Esophagus mucosa (tissue), 1 donor: Measurements from ENCODE around the gene POU4F2. TPM values are rescaled to one million over a fixed set of nuclear protein-coding genes. Genes with fewer than 3 reads are reported as not detected.

ENCODE experiments used
- ATAC-seq: fragments of 200-7000 bp; cut with Tn5 transposase; one replicate; pipeline ENCODE4 v1.9.1; 2020
- total RNA-seq: library from RNA; stranded (reverse); gene quantifications from one replicate; pipeline ENCODE4 v1.2.4, GENCODE V29; 2023
- donor health status: DM: yes; HTN: yes; CAD: no.

Gene POU4F2, protein sequence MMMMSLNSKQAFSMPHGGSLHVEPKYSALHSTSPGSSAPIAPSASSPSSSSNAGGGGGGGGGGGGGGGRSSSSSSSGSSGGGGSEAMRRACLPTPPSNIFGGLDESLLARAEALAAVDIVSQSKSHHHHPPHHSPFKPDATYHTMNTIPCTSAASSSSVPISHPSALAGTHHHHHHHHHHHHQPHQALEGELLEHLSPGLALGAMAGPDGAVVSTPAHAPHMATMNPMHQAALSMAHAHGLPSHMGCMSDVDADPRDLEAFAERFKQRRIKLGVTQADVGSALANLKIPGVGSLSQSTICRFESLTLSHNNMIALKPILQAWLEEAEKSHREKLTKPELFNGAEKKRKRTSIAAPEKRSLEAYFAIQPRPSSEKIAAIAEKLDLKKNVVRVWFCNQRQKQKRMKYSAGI
- total RNA-seq: not detected

DNA sequence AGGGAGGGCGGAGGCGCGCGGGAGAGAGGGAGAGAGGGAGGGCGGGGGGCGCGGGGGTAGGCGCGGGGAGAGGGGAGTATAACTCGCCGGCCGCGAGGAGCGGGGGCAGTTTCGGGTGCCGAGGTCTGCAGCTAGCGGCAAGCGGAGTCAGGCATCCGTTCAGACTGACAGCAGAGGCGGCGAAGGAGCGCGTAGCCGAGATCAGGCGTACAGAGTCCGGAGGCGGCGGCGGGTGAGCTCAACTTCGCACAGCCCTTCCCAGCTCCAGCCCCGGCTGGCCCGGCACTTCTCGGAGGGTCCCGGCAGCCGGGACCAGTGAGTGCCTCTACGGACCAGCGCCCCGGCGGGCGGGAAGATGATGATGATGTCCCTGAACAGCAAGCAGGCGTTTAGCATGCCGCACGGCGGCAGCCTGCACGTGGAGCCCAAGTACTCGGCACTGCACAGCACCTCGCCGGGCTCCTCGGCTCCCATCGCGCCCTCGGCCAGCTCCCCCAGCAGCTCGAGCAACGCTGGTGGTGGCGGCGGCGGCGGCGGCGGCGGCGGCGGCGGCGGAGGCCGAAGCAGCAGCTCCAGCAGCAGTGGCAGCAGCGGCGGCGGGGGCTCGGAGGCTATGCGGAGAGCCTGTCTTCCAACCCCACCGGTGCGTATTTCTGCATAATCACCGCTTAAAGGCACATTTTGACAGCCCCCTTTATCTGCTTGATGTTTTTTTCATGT lies at the start of gene POU4F2:
Gene POU4F2, plus strand, starts transcription at position 108 of the 720 bp plus-strand sequence. Its CDS starts 248 bp downstream, at position 356.
- no peak for ATAC-seq

GRCh38 chr4:146590801-146591200 lies 47.9 kb upstream of the POU4F2 start:
- no peak for ATAC-seq

DNA sequence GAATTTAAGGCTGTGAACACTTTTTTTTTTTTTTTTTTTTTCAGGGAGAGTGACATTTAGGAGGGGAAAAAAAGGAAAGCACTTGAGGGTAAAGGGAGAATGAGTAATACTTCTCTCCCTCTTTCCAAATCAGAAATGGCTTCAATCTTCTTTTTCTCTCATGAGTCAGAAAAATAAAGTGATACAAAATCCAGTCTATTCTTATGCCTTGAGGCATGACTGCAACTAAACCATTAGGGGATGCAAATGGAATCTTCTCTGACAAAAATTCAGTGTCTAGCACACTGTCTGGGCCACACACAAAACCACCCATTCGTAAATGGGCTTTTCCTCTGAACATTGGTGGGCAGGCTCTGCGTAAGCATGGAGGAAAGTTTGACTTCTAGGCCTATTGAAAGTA lies 46.7 kb upstream of the POU4F2 start:
- ATAC-seq: no peak

DNA sequence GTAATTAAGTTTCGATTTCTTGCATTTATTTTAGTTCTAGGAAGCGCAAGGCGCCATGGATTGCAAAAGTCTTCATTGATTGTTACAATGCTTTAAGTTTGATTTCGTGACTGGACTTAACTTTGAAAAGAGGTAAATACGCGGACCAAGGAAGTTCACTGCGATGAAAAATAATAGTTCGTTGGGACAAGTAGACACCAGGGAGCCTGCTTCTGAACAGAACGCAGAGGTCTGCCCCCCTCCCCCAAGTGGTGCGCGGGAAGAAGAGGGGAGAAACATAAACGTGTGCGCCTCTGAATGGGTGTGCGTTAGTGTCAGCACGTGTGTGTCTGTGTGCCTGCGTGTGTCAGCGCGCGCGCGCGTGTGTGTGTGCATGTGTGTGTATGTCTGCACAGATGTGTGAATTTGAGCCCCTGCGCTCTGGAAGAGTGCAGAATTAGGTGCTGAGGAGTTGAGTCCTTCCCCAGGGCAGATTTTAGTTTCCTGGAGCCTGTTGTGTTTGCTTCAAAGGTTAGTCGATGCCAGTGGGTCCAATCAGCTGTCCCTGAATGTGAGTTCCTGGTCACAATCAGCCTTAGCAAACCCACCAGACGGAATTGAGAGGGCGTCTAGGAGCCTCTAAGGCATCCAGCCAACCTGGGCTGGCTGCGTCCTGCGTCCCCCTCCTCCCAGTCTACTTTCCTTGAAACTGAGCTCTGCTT lies 5.8 kb upstream of the POU4F2 start:
- ATAC-seq: no peak

GRCh38 chr4:146633471-146633800 lies 5.3 kb upstream of the POU4F2 start:
- no peak for ATAC-seq

DNA sequence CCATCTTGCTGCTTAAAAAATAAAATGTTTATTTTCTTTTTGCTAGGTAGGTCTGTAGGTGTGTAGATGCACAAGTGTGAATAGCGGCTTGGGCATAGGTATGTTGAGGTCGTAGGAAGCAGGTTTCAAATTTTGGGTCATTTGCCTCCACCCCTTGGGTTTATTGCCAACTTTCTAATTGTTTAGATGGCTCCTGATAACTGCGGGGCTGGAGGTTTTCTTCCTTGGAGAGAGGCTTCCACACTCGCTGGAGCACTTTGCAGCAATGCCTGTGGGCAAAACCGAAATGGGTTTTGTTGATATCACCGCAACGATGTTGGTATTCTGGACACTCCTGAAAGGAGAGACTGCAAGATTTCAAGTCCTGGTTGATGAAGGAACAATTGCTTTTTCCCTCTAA lies 3.9 kb upstream of the POU4F2 start:
- ATAC-seq: no peak

- no peak for ATAC-seq
These were observed 916 bp upstream of the POU4F2 start for GRCh38 chr4:146637621-146638332.

- ATAC-seq: no peak
These were observed 334 bp upstream of the POU4F2 start for GRCh38 chr4:146638333-146638785.

- no peak for ATAC-seq
These were observed 826 bp downstream of the POU4F2 start for GRCh38 chr4:146639506-146639932.

- no peak for ATAC-seq
These were observed 1.4 kb downstream of the POU4F2 start for GRCh38 chr4:146640021-146640464.

DNA sequence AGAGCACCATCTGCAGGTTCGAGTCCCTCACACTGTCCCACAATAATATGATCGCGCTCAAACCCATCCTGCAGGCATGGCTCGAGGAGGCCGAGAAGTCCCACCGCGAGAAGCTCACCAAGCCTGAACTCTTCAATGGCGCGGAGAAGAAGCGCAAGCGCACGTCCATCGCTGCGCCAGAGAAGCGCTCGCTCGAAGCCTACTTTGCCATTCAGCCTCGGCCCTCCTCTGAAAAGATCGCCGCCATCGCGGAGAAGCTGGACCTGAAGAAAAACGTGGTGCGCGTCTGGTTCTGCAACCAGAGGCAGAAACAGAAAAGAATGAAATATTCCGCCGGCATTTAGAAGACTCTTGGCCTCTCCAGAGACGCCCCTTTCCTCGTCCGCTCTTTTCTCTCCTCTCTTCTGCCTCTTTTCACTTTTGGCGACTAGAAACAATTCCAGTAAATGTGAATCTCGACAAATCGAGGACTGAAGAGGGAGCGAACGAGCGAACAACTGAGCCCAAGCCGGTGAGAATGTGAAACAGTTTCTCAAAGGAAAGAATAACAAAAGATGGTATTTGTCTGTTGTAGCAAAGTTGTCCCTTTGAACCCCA lies 1.9 kb downstream of the POU4F2 start:
- ATAC-seq: no peak

GRCh38 chr4:146641762-146642161 lies 3.1 kb downstream of the POU4F2 start:
- no peak for ATAC-seq

DNA sequence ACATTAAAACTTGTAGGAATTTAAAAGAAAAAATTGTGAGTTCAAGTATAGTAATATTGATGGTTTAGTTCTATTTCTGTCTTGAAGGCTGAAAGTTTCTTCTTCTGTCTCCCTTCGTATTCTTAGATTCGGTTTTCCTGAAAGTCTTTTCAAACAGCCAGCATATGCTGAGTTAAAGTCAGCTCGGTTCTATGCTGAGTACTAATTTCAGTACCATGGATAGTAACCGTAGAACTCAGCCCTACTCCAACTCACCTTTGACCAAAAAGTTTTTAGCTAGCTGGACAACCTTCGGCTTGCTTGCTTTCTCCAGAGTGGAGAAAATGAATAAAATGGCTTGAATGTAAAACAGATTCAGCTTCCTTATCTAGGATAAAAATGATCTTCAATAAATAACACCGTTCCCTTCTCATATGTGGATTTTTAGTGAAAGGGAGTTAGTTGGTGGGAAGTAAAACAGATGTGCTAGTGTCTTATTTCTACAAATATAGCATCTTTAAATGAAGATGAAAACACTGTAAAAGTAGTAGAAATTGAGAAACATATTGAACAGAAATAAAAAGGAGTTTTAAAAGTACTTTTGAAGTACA lies 5.2 kb downstream of the POU4F2 start:
- ATAC-seq: no peak

DNA sequence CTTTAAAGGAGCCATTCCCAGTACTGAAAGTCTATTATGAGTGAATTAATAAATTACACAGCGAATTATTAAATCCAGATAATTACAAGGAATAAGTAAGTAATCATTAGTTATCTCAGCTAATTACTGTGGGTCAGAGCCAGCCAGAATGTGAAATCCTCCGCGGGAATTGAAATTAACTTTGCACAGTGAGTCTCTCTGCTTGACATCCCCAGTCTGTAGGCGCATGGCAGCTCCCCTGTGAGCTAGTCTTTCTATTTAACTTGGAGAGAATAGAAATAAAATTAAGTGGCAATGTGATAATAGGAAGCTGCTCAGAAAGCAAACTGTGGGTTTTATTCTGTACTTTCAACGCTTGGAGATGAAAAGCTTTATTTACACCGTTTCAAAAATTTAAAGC lies 7.2 kb downstream of the POU4F2 start:
- ATAC-seq: no peak

DNA sequence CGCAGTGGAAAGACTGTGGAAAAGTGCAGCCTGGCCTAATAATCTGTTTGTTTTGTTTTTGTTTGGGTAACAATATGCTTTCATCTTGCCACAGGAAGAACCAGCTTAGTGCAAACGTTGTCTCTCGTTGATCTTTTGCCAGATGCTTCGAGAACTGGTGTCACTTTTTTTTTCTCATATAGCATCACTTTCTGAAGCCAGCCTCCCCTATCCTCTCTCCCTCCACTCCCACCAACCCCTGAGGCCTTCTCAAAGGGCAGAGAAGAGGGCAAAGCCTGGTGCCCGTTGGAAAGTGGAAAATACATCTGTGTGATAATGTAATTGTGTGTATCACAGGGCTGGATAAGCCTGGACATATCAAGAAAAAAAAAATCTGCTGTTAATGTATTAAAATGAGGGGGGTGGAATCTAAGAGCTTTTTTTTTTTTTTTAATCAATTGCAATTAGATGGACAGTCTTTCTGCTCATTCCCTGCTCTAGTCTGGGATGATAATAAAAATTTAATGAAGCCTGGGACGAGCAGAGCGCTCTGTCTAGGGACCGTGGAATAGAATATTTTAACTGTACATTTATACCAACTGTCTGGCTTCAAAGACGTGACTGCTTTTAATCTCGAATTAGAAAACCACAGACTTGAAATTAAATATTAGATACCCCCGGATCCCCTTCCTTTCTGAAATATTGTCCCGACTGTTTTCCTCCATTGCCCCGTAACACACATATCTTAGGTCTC lies 8.1 kb downstream of the POU4F2 start:
- no peak for ATAC-seq

DNA sequence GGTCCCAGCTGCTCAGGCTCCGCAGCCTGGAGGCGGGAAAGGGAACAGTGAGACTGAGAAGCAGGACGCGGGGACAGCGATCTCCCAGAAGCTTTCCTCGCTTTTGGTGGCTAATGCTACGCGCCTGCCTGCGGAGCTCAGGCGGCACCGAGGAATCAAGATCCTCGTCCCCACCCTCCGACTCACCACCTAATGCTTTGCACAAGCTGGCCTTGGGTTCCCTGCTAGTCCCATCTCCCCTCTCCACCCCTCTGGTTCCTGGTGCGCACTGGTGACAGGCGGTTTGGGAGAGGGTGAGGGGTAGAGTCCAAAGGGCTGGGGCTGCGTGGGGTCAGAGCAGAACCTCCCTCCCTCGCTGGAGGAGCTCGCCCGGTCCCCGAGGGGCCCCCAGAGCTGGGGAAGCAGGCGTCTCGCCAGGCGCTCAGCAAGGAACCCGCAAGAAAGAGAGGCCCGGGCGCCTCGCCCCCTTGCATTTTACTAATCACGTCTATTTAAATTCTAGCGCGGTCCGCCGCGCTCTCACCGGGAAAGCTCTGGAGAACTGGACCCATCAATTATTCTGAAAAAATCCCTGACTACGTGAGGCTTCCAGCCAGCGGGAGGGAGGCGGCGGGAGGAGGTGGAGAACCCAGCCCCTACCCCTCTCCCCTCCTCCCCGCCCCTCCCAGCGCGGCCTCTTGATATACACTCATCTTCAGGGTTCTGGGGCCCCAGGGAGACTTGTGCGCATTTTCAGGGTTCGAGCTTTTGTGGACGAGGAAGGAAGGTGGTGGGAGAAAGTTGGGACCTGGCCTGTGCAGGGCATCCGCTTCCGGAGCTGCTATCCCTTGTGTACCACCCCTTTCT lies 9.1 kb downstream of the POU4F2 start:
- ATAC-seq: no peak

DNA sequence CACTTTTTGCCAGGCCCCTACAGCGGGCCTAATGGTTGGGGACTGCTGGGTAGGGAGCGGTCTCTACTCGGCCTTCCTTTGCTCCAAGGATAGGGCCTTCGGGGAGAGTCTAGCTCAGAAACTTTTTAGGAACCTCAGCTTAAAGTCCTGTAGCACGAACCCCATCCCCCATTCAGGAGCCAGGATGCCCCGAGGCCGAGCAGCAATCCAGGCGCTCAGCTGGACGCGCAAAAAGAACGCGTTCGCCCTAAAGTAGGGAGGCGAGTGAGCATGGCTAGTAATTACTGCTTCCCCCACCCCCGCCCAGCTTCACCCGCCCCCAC lies 9.7 kb downstream of the POU4F2 start:
- no peak for ATAC-seq

DNA sequence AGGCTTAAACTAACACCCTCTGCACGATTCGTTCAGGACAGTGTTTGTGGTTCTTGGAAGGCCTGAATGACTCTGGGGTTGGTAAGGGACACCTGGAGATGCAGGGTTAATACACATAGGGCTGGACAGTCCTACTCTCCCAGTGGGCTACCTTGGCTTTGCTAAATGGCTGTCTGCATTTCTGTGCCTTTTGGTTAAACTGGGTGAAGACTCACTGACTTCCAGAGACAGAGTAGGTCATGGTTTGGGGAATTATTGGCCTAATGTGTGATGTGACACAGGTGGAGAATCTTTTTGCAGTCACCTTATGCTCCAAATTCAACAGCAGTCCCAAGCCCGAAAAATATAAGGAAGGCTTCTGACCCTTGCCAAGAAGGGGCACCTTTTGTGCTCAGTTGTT lies 10.5 kb downstream of the POU4F2 start:
- ATAC-seq: no peak

GRCh38 chr4:146650034-146650433 lies 11.3 kb downstream of the POU4F2 start:
- ATAC-seq: no peak
